Erythroblast (primary cell): ENCODE results near the gene ZSCAN4.

Source experiments
- GATA1 ChIP-seq: IDR thresholded peaks from 2 replicates; pipeline ENCODE4 v1.6.1; 2011; ENCODE audit warnings: low read depth, mild to moderate bottlenecking, control low read depth, low read length, moderate library complexity
- POLR2A ChIP-seq: IDR thresholded peaks from 2 replicates; pipeline ENCODE4 v1.6.1; 2011; ENCODE audit warnings: mild to moderate bottlenecking, low read length

GRCh38 chr19:57671124-57671895 is 2.6 kb downstream of the ZSCAN4 start:
- TF ChIP-seq POLR2A (no peak), GATA1 (no peak)
